PFSK-1 (cell line): ENCODE data around the gene PTPRN2.

Experiments
- FOXP2 ChIP-seq: optimal IDR thresholded peaks from 2 replicates; pipeline ENCODE3; 2011; ENCODE audit warnings: borderline replicate concordance, control low read depth, inconsistent platforms; ENCODE audit not compliant: insufficient read depth; ENCODE audit errors: extremely low read length, extremely low read depth
- POLR2AphosphoS5 ChIP-seq: IDR thresholded peaks from 2 replicates; pipeline ENCODE4 v1.6.1; 2012; ENCODE audit warnings: low read depth, mild to moderate bottlenecking, control low read depth, low read length, moderate library complexity
- REST ChIP-seq, 2 experiments: IDR thresholded peaks; 2 replicates each; pipeline versions ENCODE4 v1.6.1 to v1.8.0; 2011 to 2012; ENCODE audit warnings: low read depth in 2 of 2, low read length in 2 of 2, control low read depth in 1 of 2, inconsistent platforms in 1 of 2, mild to moderate bottlenecking in 1 of 2, moderate library complexity in 1 of 2; ENCODE audit not compliant: insufficient read depth in 1 of 2
- SIN3A ChIP-seq: IDR thresholded peaks from 2 replicates; pipeline ENCODE4 v1.6.1; 2012; ENCODE audit warnings: mild to moderate bottlenecking, low read length, moderate library complexity, borderline replicate concordance; ENCODE audit not compliant: insufficient read depth
- TAF1 ChIP-seq: IDR thresholded peaks from 2 replicates; pipeline ENCODE4 v1.6.1; 2012; ENCODE audit warnings: low read length, control low read depth, borderline replicate concordance; ENCODE audit not compliant: insufficient read depth

The PTPRN2 gene

GRCh38 chr7:158265743-158266080 is 321.9 kb downstream of the PTPRN2 start:
- TF ChIP-seq REST (IDR thresholded peaks at IDR 0.05; ENCODE audit: insufficient read depth in 1 of 2, low read depth in 2 of 2, low read length in 2 of 2) (no peak), FOXP2 (no peak), POLR2AphosphoS5 (no peak), TAF1 (no peak), SIN3A (no peak)

- TF ChIP-seq FOXP2 (no peak), SIN3A (no peak), REST (IDR thresholded peaks at IDR 0.05; ENCODE audit: insufficient read depth in 1 of 2, low read depth in 2 of 2, low read length in 2 of 2) (no peak), TAF1 (no peak), POLR2AphosphoS5 (no peak)
Observed at GRCh38 chr7:158264881-158265742, 322.5 kb downstream of the PTPRN2 start.

- TF ChIP-seq FOXP2 (no peak), REST (IDR thresholded peaks at IDR 0.05; ENCODE audit: insufficient read depth in 1 of 2, low read depth in 2 of 2, low read length in 2 of 2) (no peak), POLR2AphosphoS5 (no peak), SIN3A (no peak), TAF1 (no peak)
Observed at GRCh38 chr7:158263964-158264748, 323.5 kb downstream of the PTPRN2 start.

GRCh38 chr7:158263110-158263963 is 324.3 kb downstream of the PTPRN2 start:
- TF ChIP-seq SIN3A (no peak), POLR2AphosphoS5 (no peak), REST (IDR thresholded peaks at IDR 0.05; ENCODE audit: insufficient read depth in 1 of 2, low read depth in 2 of 2, low read length in 2 of 2) (no peak), TAF1 (no peak), FOXP2 (no peak)
